Central memory CD8-positive, alpha-beta T cell (primary cell): Measurements from ENCODE around the gene CCHCR1.

ENCODE experiments used
- ATAC-seq: fragments of 150-1000 bp; cut with Tn5 transposase; replicated peaks from 2 replicates; pipeline ENCODE4 v1.10.0; 2022; ENCODE audit warnings: mild to moderate bottlenecking, moderate FRiP score, moderate number of reproducible peaks; ENCODE audit not compliant: poor library complexity, severe bottlenecking; ENCODE audit errors: extremely low read depth
- DNase-seq, 2 donors: peaks; one replicate each; pipeline ENCODE4 v3.0.0; 2021; ENCODE audit warnings: low spot score in 2 of 2
- H3K27ac Mint-ChIP-seq: one replicate; pipeline ENCODE4 v1.8.0; 2022; ENCODE audit warnings: low read depth, mild to moderate bottlenecking, moderate library complexity, mixed read lengths
- H3K27me3 Mint-ChIP-seq: one replicate; pipeline ENCODE4 v1.8.0; 2022; ENCODE audit warnings: mixed read lengths
- H3K36me3 Mint-ChIP-seq: one replicate; pipeline ENCODE4 v1.8.0; 2022; ENCODE audit warnings: mild to moderate bottlenecking, moderate library complexity, mixed read lengths; ENCODE audit not compliant: insufficient read depth
- H3K4me1 Mint-ChIP-seq: one replicate; pipeline ENCODE4 v1.8.0; 2022; ENCODE audit warnings: mixed read lengths
- H3K4me3 Mint-ChIP-seq: one replicate; pipeline ENCODE4 v1.8.0; 2022; ENCODE audit warnings: mild to moderate bottlenecking, moderate library complexity, mixed read lengths
- H3K9me3 Mint-ChIP-seq: one replicate; pipeline ENCODE4 v1.8.0; 2022; ENCODE audit warnings: mixed read lengths

Gene CCHCR1

GRCh38 chr6:31115941-31116560, 41.6 kb downstream of the CCHCR1 start:
- H3K27me3 Mint-ChIP-seq, result peaks cover 76% of the 10 kb centered on the region
- H3K27ac Mint-ChIP-seq, result no peak overlapping the region
- H3K9me3 Mint-ChIP-seq, result no peaks in the 10 kb centered on the region
- no peaks in the 10 kb centered on the region for H3K4me1 Mint-ChIP-seq
- no peak overlapping the region for H3K4me3 Mint-ChIP-seq
- DNase-seq (no peak), ATAC-seq (no peak)
- no peaks in the 10 kb centered on the region for H3K36me3 Mint-ChIP-seq

- Mint-ChIP-seq H3K9me3 (no peaks in the 10 kb centered on the region), H3K4me3 (no peak overlapping the region), H3K27me3 (peaks cover 85% of the 10 kb centered on the region), H3K4me1 (no peaks in the 10 kb centered on the region), H3K36me3 (no peaks in the 10 kb centered on the region), H3K27ac (no peak overlapping the region)
- ATAC-seq (peak; percentile 40), DNase-seq (no peak)
Measured at GRCh38 chr6:31114970-31115849, 42.4 kb downstream of the CCHCR1 start.

- peaks cover 91% of the 10 kb centered on the region for H3K27me3 Mint-ChIP-seq
- no peak within 1 kb of the TSS for H3K4me3 Mint-ChIP-seq
- H3K36me3 Mint-ChIP-seq, result no peaks in the 10 kb centered on the region
- DNase-seq (no peak), ATAC-seq (no peak)
- H3K27ac Mint-ChIP-seq, result no peak within 1 kb of the TSS
- H3K4me1 Mint-ChIP-seq, result no peaks in the 10 kb centered on the region
- no peaks in the 10 kb centered on the region for H3K9me3 Mint-ChIP-seq
Measured at GRCh38 chr6:31114541-31114878, 43.1 kb downstream of the CCHCR1 start, which contains the start of gene PSORS1C1. PSORS1C1 (plus strand) TSS chr6:31114800; CDS start chr6:31129633, 14,833 bp downstream.

- Mint-ChIP-seq H3K4me1 (no peaks in the 10 kb centered on the region), H3K27ac (no peak overlapping the region), H3K4me3 (no peak overlapping the region), H3K27me3 (peaks cover 91% of the 10 kb centered on the region), H3K36me3 (no peaks in the 10 kb centered on the region), H3K9me3 (no peaks in the 10 kb centered on the region)
- ATAC-seq (no peak), DNase-seq (no peak)
Measured at GRCh38 chr6:31113861-31114540, 43.6 kb downstream of the CCHCR1 start.

GRCh38 chr6:31112478-31112877, 45.1 kb downstream of the CCHCR1 start, which contains the start of gene C6orf15:
C6orf15 (minus strand) TSS chr6:31112575; CDS start chr6:31112555, 20 bp downstream.
- DNase-seq (no peak), ATAC-seq (no peak)
- H3K4me3 Mint-ChIP-seq, result no peak within 1 kb of the TSS
- peaks cover 76% of the 10 kb centered on the region for H3K27me3 Mint-ChIP-seq
- no peaks in the 10 kb centered on the region for H3K9me3 Mint-ChIP-seq
- no peak within 1 kb of the TSS for H3K27ac Mint-ChIP-seq
- H3K4me1 Mint-ChIP-seq, result no peaks in the 10 kb centered on the region
- no peaks in the 10 kb centered on the region for H3K36me3 Mint-ChIP-seq

- H3K27me3 Mint-ChIP-seq, result peaks cover 68% of the 10 kb centered on the region
- H3K9me3 Mint-ChIP-seq, result no peaks in the 10 kb centered on the region
- no peaks in the 10 kb centered on the region for H3K36me3 Mint-ChIP-seq
Measured at GRCh38 chr6:31111712-31112111, 45.9 kb downstream of the CCHCR1 start.

DNA sequence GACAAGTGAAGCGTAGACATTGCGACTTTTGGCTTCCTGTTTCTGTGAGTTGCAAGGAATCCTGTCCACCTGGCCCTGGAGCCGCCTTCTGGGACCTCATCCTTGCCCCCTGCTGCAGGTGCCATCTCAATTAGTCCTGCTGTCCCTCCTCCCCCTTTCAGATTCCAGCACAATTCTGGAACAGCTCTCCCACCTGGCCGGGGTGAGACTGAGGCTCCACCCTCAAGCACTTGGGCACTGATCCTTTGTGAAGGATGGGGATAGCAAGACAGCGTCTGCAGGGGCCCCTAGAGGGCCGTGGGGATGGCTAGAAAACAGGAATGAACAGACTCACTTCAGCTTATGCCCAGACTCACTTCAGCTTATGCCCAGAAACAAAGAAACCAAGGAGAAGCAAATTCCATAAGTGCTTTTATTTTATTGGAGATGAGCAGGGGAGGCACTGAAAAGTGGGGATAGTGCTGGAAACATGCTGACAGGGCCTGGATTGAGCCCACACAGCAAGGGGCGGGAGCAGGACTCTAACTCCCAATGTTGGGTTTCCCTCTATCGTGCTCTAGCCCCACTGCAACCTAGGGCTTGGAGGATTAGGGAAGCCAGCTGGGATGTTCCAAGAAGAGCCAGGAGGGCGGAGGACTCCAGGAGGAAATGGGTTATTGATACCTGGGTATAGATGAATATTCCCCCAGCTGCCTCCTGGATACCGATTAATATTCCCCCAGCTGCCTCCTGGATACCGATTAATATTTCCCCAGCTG, 46.6 kb downstream of the CCHCR1 start:
- peaks cover 61% of the 10 kb centered on the region for H3K27me3 Mint-ChIP-seq
- H3K27ac Mint-ChIP-seq, result no peak overlapping the region
- no peaks in the 10 kb centered on the region for H3K9me3 Mint-ChIP-seq
- H3K36me3 Mint-ChIP-seq, result no peaks in the 10 kb centered on the region
- H3K4me1 Mint-ChIP-seq, result no peaks in the 10 kb centered on the region
- ATAC-seq, result no peak
- H3K4me3 Mint-ChIP-seq, result no peak overlapping the region
- no peak for DNase-seq

More at GRCh38 chr6:31111712-31112111, 45.9 kb downstream of the CCHCR1 start:
- no peak overlapping the region for H3K4me3 Mint-ChIP-seq
- ATAC-seq, result no peak
- H3K4me1 Mint-ChIP-seq, result no peaks in the 10 kb centered on the region
- no peak overlapping the region for H3K27ac Mint-ChIP-seq
- DNase-seq, result no peak

DNA sequence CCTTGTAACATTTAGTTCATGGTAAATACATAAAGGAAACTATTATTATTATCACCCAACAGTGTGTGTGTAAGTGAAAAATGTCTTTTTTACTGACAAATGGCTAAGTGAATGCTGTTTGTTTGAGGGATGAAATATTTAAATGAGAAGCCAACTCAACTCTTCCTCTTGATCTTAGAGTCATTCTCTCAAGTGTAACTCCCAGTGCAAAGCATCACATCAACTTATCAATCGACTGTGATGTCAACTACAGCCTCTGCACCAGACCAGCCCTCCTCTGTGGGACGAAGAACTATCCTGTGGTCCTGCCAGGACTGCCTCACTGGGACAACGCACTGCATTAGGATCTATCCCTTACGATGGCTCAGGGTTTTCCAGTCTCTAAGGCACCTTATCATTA, 50.5 kb downstream of the CCHCR1 start:
- Mint-ChIP-seq H3K36me3 (peaks cover 3% of the 10 kb centered on the region), H3K27me3 (peaks cover 30% of the 10 kb centered on the region), H3K9me3 (no peaks in the 10 kb centered on the region), H3K4me1 (no peaks in the 10 kb centered on the region), H3K4me3 (no peak overlapping the region), H3K27ac (no peak overlapping the region)
- DNase-seq (no peak), ATAC-seq (no peak)

DNA sequence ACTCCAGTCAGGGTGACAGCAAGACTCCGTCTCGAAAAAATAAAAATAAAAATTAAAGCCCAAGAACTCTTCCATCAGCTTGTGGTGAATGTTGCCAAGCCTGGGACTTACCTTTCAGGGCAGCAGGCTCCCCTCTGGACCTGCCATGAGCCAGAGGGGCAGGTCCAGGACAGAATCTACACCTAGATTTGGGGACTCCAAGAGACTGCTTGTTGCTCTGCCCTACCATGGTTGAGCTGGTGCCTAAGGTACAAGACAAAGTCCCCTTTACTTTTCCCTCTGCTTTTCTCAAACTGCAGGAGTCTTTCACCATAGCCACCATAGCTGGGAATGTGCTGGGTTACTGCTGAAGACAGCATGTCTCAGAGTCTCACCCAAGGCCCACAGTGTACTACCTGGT, 54.5 kb downstream of the CCHCR1 start:
- H3K36me3 Mint-ChIP-seq, result peaks cover 4% of the 10 kb centered on the region
- no peaks in the 10 kb centered on the region for H3K9me3 Mint-ChIP-seq
- no peak overlapping the region for H3K4me3 Mint-ChIP-seq
- ATAC-seq (no peak), DNase-seq (no peak)
- no peak overlapping the region for H3K27ac Mint-ChIP-seq
- no peaks in the 10 kb centered on the region for H3K4me1 Mint-ChIP-seq
- no peaks in the 10 kb centered on the region for H3K27me3 Mint-ChIP-seq

DNA sequence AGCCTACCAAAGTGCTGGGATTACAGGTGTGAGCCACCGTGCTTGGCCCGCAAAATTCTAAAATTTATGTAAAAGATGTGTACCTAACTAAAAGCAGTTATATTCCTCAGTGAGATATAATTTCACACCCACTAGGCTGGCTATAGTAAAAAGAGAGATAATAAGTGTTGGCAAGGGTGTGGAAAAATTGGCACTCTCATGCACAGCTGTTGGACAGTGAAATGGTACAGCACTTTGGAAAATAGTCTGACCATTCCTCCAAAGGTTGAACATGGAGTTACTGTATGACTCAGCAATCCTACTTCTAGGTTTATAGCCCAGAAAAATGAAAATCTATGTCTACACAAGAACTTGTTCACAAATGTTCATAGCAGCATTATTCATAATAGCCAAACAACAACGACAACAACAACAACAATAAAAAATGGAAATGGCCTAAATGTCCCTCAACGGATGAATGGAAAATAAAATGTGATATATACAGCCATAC, 59.1 kb downstream of the CCHCR1 start:
- no peak overlapping the region for H3K4me3 Mint-ChIP-seq
- peaks cover 30% of the 10 kb centered on the region for H3K4me1 Mint-ChIP-seq
- ATAC-seq, result no peak

DNA sequence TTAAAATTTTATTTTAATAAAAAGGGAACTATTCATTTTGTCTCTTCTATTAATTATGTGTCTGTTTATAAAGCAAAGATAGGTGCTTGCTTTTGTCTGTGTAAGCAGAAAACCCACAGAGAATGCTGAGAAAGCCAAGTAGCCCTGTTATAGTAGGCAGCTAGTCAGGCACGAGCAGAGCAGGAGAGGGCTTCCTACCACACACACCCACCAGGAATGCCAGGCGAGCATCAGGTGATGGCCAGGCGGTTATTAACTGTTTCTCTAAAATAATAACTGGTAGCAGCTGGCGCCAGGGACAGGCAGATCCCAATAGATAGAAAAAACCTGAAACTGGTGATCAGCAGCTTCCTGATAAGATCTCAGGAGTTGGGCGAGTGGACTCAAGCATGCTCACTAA, 60.9 kb downstream of the CCHCR1 start:
- Mint-ChIP-seq H3K4me3 (no peak overlapping the region), H3K9me3 (no peaks in the 10 kb centered on the region), H3K4me1 (peaks cover 30% of the 10 kb centered on the region), H3K27me3 (no peaks in the 10 kb centered on the region), H3K27ac (no peak overlapping the region), H3K36me3 (peaks cover 4% of the 10 kb centered on the region)
- ATAC-seq (no peak), DNase-seq (no peak)

More for the DNA sequence above, 59.1 kb downstream of the CCHCR1 start:
- Mint-ChIP-seq H3K36me3 (peaks cover 6% of the 10 kb centered on the region), H3K27me3 (no peaks in the 10 kb centered on the region), H3K9me3 (no peaks in the 10 kb centered on the region), H3K27ac (no peak overlapping the region)
- no peak for DNase-seq

- Mint-ChIP-seq H3K27me3 (no peaks in the 10 kb centered on the region), H3K4me1 (peaks cover 30% of the 10 kb centered on the region), H3K27ac (no peak overlapping the region), H3K4me3 (no peak overlapping the region), H3K9me3 (no peaks in the 10 kb centered on the region), H3K36me3 (peaks cover 3% of the 10 kb centered on the region)
- ATAC-seq (no peak), DNase-seq (no peak)
Measured at GRCh38 chr6:31096215-31096614, 61.4 kb downstream of the CCHCR1 start.
